Esophagus muscularis mucosa (tissue), 2 donors: ENCODE measurements around the gene HS3ST5.

Experiments
- POLR2A ChIP-seq: fragments of 450-650 bp; IDR thresholded peaks from one replicate; pipeline ENCODE4 v1.6.1; 2017; ENCODE audit warnings: antibody characterized with exemption, moderate library complexity, mild to moderate bottlenecking, low read depth
- POLR2AphosphoS5 ChIP-seq, 2 donors: sonication (generic); formaldehyde crosslinking; IDR thresholded peaks; one replicate each; pipeline ENCODE4 v1.6.1; 2017; ENCODE audit warnings: antibody characterized with exemption in 2 of 2

DNA sequence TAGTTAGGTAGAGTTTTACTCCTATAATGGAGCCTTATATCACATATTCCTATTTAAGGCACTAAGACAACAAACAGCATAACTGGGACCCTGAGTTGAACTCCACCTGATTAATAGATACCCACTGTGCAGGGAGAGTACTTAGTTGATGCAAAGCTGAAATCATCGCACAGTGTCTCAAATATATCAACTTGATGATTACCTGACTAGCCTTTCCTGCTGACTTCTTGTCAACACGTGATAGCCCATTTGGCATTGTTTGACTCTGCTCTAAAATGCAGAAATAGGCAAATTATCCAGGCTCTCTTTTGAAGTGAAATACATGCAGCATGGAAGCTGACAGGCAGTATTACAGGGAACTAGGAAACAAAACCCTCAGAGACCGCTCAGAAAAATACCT, 217.2 kb downstream of the HS3ST5 start:
- TF ChIP-seq POLR2AphosphoS5 (IDR thresholded peaks at IDR 0.05) (no peak), POLR2A (no peak)
